Right lobe of liver (tissue), 6 donors: ENCODE measurements around the gene SLC6A16. TPM values are rescaled to one million over a fixed set of nuclear protein-coding genes. Genes with fewer than 3 reads are reported as not detected.

Experiments
- ATAC-seq, 4 donors: fragments of 200-7000 bp; cut with Tn5 transposase; one replicate each; pipeline ENCODE4 v1.9.1; 2020; ENCODE audit warnings: mild to moderate bottlenecking in 4 of 4, moderate library complexity in 4 of 4
- DNase-seq, 3 donors: peaks; one replicate each; pipeline ENCODE4 v3.0.0-alpha.2; 2020
- H3K27ac ChIP-seq, 3 donors: fragments of 200-600 bp; one replicate each; pipeline ENCODE4 v1.8.0; 2022
- H3K27me3 ChIP-seq, 2 donors: fragments of 200-600 bp; one replicate each; pipeline ENCODE4 v1.8.0; 2022
- H3K36me3 ChIP-seq, 4 donors: fragments of 200-600 bp; sonication (generic) in 1 of 4; one replicate each; pipeline versions ENCODE4 v1.5.1 to v1.8.0; 2017 to 2022; ENCODE audit warnings: control low read depth in 1 of 4
- H3K4me1 ChIP-seq, 4 donors: fragments of 200-600 bp; sonication (generic) in 1 of 4; one replicate each; pipeline versions ENCODE4 v1.5.1 to v1.8.0; 2017 to 2022; ENCODE audit warnings: control low read depth in 1 of 4
- H3K4me3 ChIP-seq, 3 donors: fragments of 200-600 bp; one replicate each; pipeline ENCODE4 v1.8.0; 2022
- H3K9me3 ChIP-seq, 4 donors: fragments of 200-600 bp; sonication (generic) in 1 of 4; one replicate each; pipeline versions ENCODE4 v1.5.1 to v1.8.0; 2017 to 2022; ENCODE audit warnings: control low read depth in 1 of 4
- CTCF ChIP-seq, 4 donors: fragments of 200-600 bp in 3 of 4; fragments of 450-650 bp in 1 of 4; IDR thresholded peaks; one replicate each; pipeline versions ENCODE4 v1.5.1 to v1.8.0; 2016 to 2022; ENCODE audit warnings: antibody characterized with exemption in 4 of 4, mild to moderate bottlenecking in 2 of 4
- POLR2A ChIP-seq: fragments of 450-650 bp; IDR thresholded peaks from one replicate; pipeline ENCODE4 v1.6.1; 2017; ENCODE audit warnings: antibody characterized with exemption, mild to moderate bottlenecking
- WGBS: methylation state at CpG from one replicate; pipeline ENCODE4 v1.1.6; 2018; ENCODE audit warnings: low coverage, low lambda C conversion rate; ENCODE audit not compliant: insufficient coverage; ENCODE audit errors: missing lambda C conversion rate; 5-methylcytosine and 5-hydroxymethylcytosine counted together
- intact Hi-C, 2 donors: fragments of 100-400 bp; cut with DNase I; formaldehyde crosslinking; loops; one replicate each; pipeline versions ENCODE4 v1.11.2 to v1.14.1; 2022
- total RNA-seq, 6 experiments: library from RNA; depleted of rRNA in 2 of 6; stranded (reverse); fragments of >200 nt in 2 of 6; fragmentation: NEBNext Ultra II Directional in 3 of 6; extraction: Animal tissue kit (Norgen Biotek cat#: 25700) in 3 of 6; gene quantifications; one replicate each; pipeline versions ENCODE4 v1.1.0 to v1.2.4, GENCODE V29; 2016 to 2023
- donor health status: DM: no; HTN: yes; CAD: no.
- donor health status: DM: no; HTN: no; CAD: no.
- donor health status: DM: no; HTN: no; CAD: no.
- donor health status: DM: no; HTN: yes; CAD: no.
- donor health status: DM: no; HTN: yes; CAD: no.

Gene SLC6A16
- total RNA-seq, 6 experiments from 2014 or later: 0.25 to 4.6 (median 2.4) TPM

DNA sequence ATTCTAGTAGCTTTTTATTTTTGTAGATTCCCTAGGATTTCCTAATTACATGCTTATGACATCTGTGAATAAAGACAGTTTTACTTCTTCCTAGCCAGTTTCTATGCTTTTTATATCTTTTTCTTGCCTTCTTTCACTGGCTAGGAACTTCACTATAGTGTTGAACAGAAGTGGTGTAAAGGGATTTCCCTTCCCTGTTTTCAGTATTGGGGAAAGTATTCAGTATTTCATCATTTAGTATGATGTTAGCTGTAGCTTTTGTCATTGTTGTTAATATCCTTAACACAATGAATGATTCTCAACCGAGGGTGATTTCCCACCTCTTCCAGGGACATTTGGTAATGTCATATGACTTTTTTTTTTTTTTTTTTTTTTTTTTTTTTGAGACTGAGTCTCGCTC lies 77.3 kb downstream of the SLC6A16 start:
- no peaks in the 10 kb centered on the region for H3K9me3 ChIP-seq
- ATAC-seq (no peak), DNase-seq (no peak)
- no peak overlapping the region for H3K4me3 ChIP-seq
- H3K27me3 ChIP-seq: no peaks in the 10 kb centered on the region
- intact Hi-C loops: no loop called here
- no peaks in the 10 kb centered on the region for H3K36me3 ChIP-seq
- H3K4me1 ChIP-seq: no peaks in the 10 kb centered on the region
- no peak overlapping the region for H3K27ac ChIP-seq
- no peak for TF ChIP-seq CTCF (IDR thresholded peaks at IDR 0.05)
- no peak for TF ChIP-seq POLR2A
- 40% methylated on average over 1 of the region's 2 CpGs for WGBS

- no peaks in the 10 kb centered on the region for H3K27me3 ChIP-seq
- DNase-seq (no peak), ATAC-seq (no peak)
- no peaks in the 10 kb centered on the region for H3K9me3 ChIP-seq
- 83% methylated on average over 2 of the region's 9 CpGs for WGBS
- H3K36me3 ChIP-seq: no peaks in the 10 kb centered on the region
- no peak overlapping the region for H3K27ac ChIP-seq
- H3K4me3 ChIP-seq: no peak overlapping the region
- no peaks in the 10 kb centered on the region for H3K4me1 ChIP-seq
- intact Hi-C loops: no loop called here
- TF ChIP-seq POLR2A: no peak
- no peak for TF ChIP-seq CTCF (IDR thresholded peaks at IDR 0.05)
Observed at GRCh38 chr19:49244256-49244655, 80.7 kb downstream of the SLC6A16 start.

DNA sequence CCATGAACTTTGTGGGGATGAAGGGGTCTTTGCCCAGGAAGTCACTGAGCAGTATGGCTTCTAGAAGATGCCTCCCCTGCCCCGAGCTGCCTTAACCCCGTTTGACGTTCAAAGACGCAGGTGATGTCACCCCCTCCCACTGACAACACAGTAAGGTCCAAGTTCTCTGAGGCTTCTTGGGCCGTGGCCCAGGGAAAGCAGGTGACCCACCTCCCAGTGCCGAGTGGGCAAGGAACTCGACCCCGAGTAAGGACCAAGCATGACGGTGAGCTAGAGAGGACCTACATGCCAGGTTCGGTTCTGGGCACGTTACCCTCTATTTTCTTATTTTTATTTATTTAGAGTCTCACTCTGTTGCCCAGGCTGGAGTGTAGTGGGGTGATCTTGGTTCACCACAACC lies 81.3 kb downstream of the SLC6A16 start:
- TF ChIP-seq CTCF (IDR thresholded peaks at IDR 0.05): no peak
- no peak for TF ChIP-seq POLR2A
- DNase-seq (no peak), ATAC-seq (no peak)
- no peaks in the 10 kb centered on the region for H3K27me3 ChIP-seq
- no peaks in the 10 kb centered on the region for H3K9me3 ChIP-seq
- intact Hi-C loops: no loop called here
- WGBS: 64% methylated on average over 4 of the region's 11 CpGs
- no peak overlapping the region for H3K4me3 ChIP-seq
- no peak overlapping the region for H3K27ac ChIP-seq
- H3K36me3 ChIP-seq: no peaks in the 10 kb centered on the region
- no peaks in the 10 kb centered on the region for H3K4me1 ChIP-seq

- DNase-seq (no peak), ATAC-seq (no peak)
- TF ChIP-seq CTCF (IDR thresholded peaks at IDR 0.05) (no peak), POLR2A (no peak)
- no peak overlapping the region for H3K4me3 ChIP-seq
- no peaks in the 10 kb centered on the region for H3K9me3 ChIP-seq
- WGBS: 51% methylated on average over 6 of the region's 6 CpGs
- intact Hi-C loops: no loop called here
- H3K36me3 ChIP-seq: no peaks in the 10 kb centered on the region
- H3K4me1 ChIP-seq: no peaks in the 10 kb centered on the region
- H3K27me3 ChIP-seq: no peaks in the 10 kb centered on the region
- no peak overlapping the region for H3K27ac ChIP-seq
Observed at GRCh38 chr19:49243129-49243528, 81.9 kb downstream of the SLC6A16 start.

GRCh38 chr19:49241769-49242168 lies 83.2 kb downstream of the SLC6A16 start:
- H3K4me3 ChIP-seq: no peak overlapping the region
- H3K27me3 ChIP-seq: no peaks in the 10 kb centered on the region
- intact Hi-C loops: no loop called here
- no peaks in the 10 kb centered on the region for H3K4me1 ChIP-seq
- DNase-seq (no peak), ATAC-seq (no peak)
- H3K9me3 ChIP-seq: no peaks in the 10 kb centered on the region
- no peak for TF ChIP-seq POLR2A
- no peak for TF ChIP-seq CTCF (IDR thresholded peaks at IDR 0.05)
- 75% methylated on average over 7 of the region's 7 CpGs for WGBS
- H3K36me3 ChIP-seq: no peaks in the 10 kb centered on the region
- no peak overlapping the region for H3K27ac ChIP-seq
